ENCODE results near the gene TFDP2.
"Not testable (repeated sequence)": the region's sequence is repeated elsewhere in the genome, so short reads cannot be mapped to it uniquely, and the experiment has no call there.

TFDP2 gene

DNA sequence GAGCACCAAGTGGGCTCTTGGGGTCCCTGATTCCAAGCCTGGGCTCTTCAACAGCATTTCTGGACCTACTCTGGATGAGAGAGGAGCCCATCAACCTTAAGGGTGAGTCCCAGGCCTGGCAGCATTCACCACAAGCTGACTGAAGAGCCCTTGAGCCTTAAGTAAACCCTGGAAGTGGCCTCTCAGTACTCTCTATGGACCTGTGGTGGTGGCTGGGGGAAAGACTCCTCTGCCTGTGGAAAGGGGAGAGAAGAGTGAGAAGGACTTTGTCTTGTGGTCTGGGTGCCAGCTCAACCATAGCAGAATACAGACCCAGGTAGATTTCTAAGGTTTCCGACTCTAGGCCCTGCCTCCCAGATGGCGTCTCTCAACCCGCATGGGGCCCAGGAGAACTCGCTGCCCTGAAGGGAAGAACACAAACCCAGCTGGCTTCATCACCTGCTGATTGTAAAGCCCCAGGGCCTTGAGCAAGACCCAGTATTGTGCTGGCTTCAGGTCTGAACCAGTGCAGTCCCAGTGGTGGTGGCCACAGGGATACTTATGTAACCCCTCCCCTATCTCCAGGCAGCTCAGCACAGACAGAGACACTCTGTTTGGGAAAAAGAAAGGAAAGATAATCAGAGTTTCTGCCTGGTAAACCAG, 71.4 kb downstream of the TFDP2 start:
- peaks cover 13% of the 10 kb centered on the region in 2 donors for H3K4me1 ChIP-seq (ENCODE audit: control insufficient read depth in 1 of 2, insufficient read depth in 2 of 2, low read length in 2 of 2)
- H3K27me3 ChIP-seq (ENCODE audit: control insufficient read depth in 1 of 2, insufficient read depth in 2 of 2, low read length in 2 of 2) = no peaks in the 10 kb centered on the region
- no peaks in the 10 kb centered on the region for H3K9me3 ChIP-seq (ENCODE audit: control insufficient read depth in 1 of 2, low read length in 2 of 2)
- no peak overlapping the region for H3K9ac ChIP-seq (ENCODE audit: low read depth in 1 of 2, low read length in 2 of 2)
- no peak overlapping the region for H3K27ac ChIP-seq (ENCODE audit: low read depth, low read length)
- H3K4me3 ChIP-seq (ENCODE audit: low read depth in 1 of 2, low read length in 2 of 2) = no peak overlapping the region
- H3K36me3 ChIP-seq (ENCODE audit: control insufficient read depth in 1 of 2, insufficient read depth in 2 of 2, low read length in 2 of 2) = no peaks in the 10 kb centered on the region

DNA sequence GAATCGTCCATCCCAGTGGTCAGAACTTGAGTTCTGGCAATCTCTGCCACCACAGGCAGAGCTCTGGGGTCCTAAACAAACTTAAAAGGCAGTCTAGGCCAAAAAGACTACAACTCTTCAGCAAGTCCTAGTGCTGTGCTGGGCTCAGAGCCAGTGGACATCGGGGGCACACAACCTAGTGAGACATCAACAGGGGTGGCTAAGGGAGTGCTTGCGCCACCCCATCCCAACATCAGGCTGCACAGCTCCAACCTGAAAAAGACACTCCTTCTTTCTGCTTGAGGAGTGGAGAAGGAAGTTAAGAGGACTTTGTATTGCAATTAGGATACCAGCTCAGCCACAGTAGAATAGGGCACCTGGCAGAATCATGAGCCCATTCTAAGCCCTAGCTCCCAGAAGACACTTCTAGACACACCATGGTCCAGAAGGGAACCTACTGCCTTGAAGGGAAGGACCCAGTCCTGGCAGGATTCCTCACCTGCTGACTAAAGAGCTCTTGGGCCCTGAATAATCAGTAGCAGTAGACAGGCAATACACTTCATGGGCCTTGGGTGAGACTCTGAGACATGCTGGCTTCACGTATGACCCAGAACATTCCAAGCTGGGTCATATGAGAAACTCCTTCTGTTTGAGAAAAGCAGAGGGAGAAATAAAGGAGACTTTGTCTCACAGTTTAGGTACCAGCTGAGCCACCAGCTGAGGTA, 72.0 kb downstream of the TFDP2 start:
- Histone ChIP-seq H3K4me1 (ENCODE audit: control insufficient read depth in 1 of 2, insufficient read depth in 2 of 2, low read length in 2 of 2) (peaks cover 20% of the 10 kb centered on the region in 2 donors), H3K9me3 (ENCODE audit: control insufficient read depth in 1 of 2, low read length in 2 of 2) (no peaks in the 10 kb centered on the region), H3K36me3 (ENCODE audit: control insufficient read depth in 1 of 2, insufficient read depth in 2 of 2, low read length in 2 of 2) (no peaks in the 10 kb centered on the region), H3K9ac (ENCODE audit: low read depth in 1 of 2, low read length in 2 of 2) (no peak overlapping the region), H3K27ac (ENCODE audit: low read depth, low read length) (no peak overlapping the region), H3K4me3 (ENCODE audit: low read depth in 1 of 2, low read length in 2 of 2) (no peak overlapping the region), H3K27me3 (ENCODE audit: control insufficient read depth in 1 of 2, insufficient read depth in 2 of 2, low read length in 2 of 2) (no peaks in the 10 kb centered on the region)

DNA sequence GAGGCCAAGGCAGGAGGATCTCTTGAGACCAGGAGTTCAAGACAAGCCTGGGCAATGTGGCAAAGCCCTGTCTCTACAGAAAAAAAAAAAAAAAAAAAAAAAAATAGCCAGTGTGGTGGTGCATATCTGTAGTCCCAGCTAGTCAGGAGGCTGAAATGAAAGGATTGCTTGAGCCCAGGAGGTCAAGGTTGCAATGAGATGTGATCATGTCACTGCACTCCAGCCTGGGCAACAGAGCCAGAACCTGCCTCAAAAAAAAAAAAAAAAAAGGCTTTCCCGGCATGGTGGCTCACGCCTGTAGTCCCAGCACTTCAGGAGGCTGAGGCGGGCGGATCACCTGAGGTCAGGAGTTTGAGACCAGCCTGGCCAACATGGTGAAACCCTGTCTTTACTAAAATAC, 73.7 kb downstream of the TFDP2 start:
- not testable (repeated sequence) for H3K9me3 ChIP-seq (ENCODE audit: control insufficient read depth in 1 of 2, low read length in 2 of 2); H3K36me3 ChIP-seq (ENCODE audit: control insufficient read depth in 1 of 2, insufficient read depth in 2 of 2, low read length in 2 of 2); H3K27me3 ChIP-seq (ENCODE audit: control insufficient read depth in 1 of 2, insufficient read depth in 2 of 2, low read length in 2 of 2); H3K27ac ChIP-seq (ENCODE audit: low read depth, low read length); H3K4me3 ChIP-seq (ENCODE audit: low read depth in 1 of 2, low read length in 2 of 2); H3K9ac ChIP-seq (ENCODE audit: low read depth in 1 of 2, low read length in 2 of 2)
- H3K4me1 ChIP-seq (ENCODE audit: control insufficient read depth in 1 of 2, insufficient read depth in 2 of 2, low read length in 2 of 2) = peaks cover 26 to 33% of the 10 kb centered on the region in 2 donors

DNA sequence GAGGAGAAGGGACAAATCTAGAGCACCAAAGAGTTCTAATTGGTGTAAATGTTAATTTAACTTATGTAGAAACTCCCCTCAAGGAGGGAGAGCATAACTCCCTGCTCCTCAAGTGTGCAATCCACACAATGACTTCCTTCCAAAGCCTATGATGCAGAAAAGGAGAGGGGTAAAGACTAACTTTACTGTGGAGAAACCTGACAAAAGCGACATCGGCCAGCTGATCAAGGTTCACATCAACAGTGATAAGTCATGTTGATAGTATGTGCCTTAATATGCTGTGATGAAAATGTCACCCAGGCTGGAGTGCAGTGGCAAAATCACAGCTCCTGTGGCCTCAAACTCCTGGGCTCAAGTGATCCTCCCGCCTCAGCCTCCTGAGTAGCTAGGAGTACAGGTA, 76.5 kb downstream of the TFDP2 start:
- H3K9ac ChIP-seq (ENCODE audit: low read depth in 1 of 2, low read length in 2 of 2) = no peak overlapping the region
- peak overlapping the region in 1 of 2 donors; percentile 21 for H3K4me3 ChIP-seq (ENCODE audit: low read depth in 1 of 2, low read length in 2 of 2)
- peaks cover 26 to 32% of the 10 kb centered on the region in 2 donors for H3K4me1 ChIP-seq (ENCODE audit: control insufficient read depth in 1 of 2, insufficient read depth in 2 of 2, low read length in 2 of 2)
- H3K9me3 ChIP-seq (ENCODE audit: control insufficient read depth in 1 of 2, low read length in 2 of 2) = no peaks in the 10 kb centered on the region
- H3K27ac ChIP-seq (ENCODE audit: low read depth, low read length) = no peak overlapping the region
- no peaks in the 10 kb centered on the region for H3K36me3 ChIP-seq (ENCODE audit: control insufficient read depth in 1 of 2, insufficient read depth in 2 of 2, low read length in 2 of 2)
- no peaks in the 10 kb centered on the region for H3K27me3 ChIP-seq (ENCODE audit: control insufficient read depth in 1 of 2, insufficient read depth in 2 of 2, low read length in 2 of 2)

DNA sequence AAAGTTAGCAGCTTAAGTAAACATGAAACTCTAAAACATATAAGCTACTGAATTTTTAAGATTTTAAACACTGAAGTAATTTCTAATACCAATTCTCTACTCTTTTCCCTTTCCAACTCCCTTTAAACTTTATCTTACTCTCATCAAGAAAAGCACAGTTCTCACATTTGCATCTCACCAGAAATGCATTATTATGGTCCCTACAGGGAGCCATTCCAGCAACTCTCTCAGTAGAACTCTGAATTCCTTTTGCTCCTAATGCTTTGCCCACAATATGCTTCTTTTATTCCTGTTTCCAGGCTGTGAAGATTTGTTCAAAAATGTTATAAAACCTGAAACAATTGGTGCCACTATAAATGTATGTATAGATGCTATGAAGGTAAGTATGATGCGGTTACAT, 83.4 kb downstream of the TFDP2 start:
- Histone ChIP-seq H3K27me3 (ENCODE audit: control insufficient read depth in 1 of 2, insufficient read depth in 2 of 2, low read length in 2 of 2) (no peaks in the 10 kb centered on the region), H3K4me1 (ENCODE audit: control insufficient read depth in 1 of 2, insufficient read depth in 2 of 2, low read length in 2 of 2) (peaks cover 0 to 3% of the 10 kb centered on the region in 2 donors), H3K4me3 (ENCODE audit: low read depth in 1 of 2, low read length in 2 of 2) (no peak overlapping the region)

DNA sequence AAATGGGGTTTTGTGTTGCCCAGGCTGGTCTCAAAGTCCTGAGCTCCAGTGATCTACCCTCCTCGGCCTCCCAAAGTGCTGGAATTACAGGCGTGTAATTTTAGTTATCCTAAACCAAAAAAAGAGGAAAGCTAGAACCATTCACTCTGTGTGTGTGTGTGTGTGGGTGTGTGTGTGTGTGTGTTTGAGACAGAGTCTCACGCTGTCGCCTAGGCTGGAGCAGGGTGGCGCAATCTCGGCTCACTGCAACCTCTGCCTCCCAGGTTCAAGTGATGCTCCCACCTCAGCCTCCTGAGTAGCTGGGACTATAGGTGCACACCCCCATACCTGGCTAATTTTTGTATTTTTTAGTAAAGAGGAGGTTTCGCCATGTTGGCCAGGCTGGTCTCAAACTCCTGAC, 84.0 kb downstream of the TFDP2 start:
- Histone ChIP-seq H3K27ac (ENCODE audit: low read depth, low read length) (no peak overlapping the region), H3K36me3 (ENCODE audit: control insufficient read depth in 1 of 2, insufficient read depth in 2 of 2, low read length in 2 of 2) (no peaks in the 10 kb centered on the region), H3K4me3 (ENCODE audit: low read depth in 1 of 2, low read length in 2 of 2) (no peak overlapping the region)

More for the DNA sequence above, 83.4 kb downstream of the TFDP2 start:
- H3K9ac ChIP-seq (ENCODE audit: low read depth in 1 of 2, low read length in 2 of 2) = no peak overlapping the region
- H3K27ac ChIP-seq (ENCODE audit: low read depth, low read length) = no peak overlapping the region
- H3K9me3 ChIP-seq (ENCODE audit: control insufficient read depth in 1 of 2, low read length in 2 of 2) = no peaks in the 10 kb centered on the region
- H3K36me3 ChIP-seq (ENCODE audit: control insufficient read depth in 1 of 2, insufficient read depth in 2 of 2, low read length in 2 of 2) = no peaks in the 10 kb centered on the region

DNA sequence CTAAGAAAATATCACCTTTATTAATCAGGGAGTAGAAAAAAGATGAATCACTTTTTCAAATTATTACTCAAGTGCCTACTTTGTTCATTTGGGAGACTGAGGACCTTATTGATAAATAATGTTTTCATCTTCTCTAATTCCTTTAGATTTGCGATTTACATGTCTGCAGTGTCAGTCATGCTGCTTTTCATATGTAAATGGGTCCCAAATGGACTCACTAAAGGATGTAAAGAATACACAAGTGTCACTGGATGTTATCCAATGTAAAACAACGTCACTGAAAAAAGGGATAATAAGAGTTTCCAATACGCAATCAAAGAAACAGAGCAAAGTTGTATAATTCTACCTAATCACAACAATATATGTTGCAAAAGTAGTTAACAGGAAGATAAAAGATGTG, 84.9 kb downstream of the TFDP2 start:
- Histone ChIP-seq H3K9me3 (ENCODE audit: control insufficient read depth in 1 of 2, low read length in 2 of 2) (no peaks in the 10 kb centered on the region), H3K4me3 (ENCODE audit: low read depth in 1 of 2, low read length in 2 of 2) (no peak overlapping the region), H3K4me1 (ENCODE audit: control insufficient read depth in 1 of 2, insufficient read depth in 2 of 2, low read length in 2 of 2) (no peaks in the 10 kb centered on the region), H3K27ac (ENCODE audit: low read depth, low read length) (no peak overlapping the region), H3K27me3 (ENCODE audit: control insufficient read depth in 1 of 2, insufficient read depth in 2 of 2, low read length in 2 of 2) (no peaks in the 10 kb centered on the region), H3K9ac (ENCODE audit: low read depth in 1 of 2, low read length in 2 of 2) (no peak overlapping the region), H3K36me3 (ENCODE audit: control insufficient read depth in 1 of 2, insufficient read depth in 2 of 2, low read length in 2 of 2) (no peaks in the 10 kb centered on the region)

More for the DNA sequence above, 84.0 kb downstream of the TFDP2 start:
- Histone ChIP-seq H3K9ac (ENCODE audit: low read depth in 1 of 2, low read length in 2 of 2) (no peak overlapping the region), H3K9me3 (ENCODE audit: control insufficient read depth in 1 of 2, low read length in 2 of 2) (no peaks in the 10 kb centered on the region), H3K27me3 (ENCODE audit: control insufficient read depth in 1 of 2, insufficient read depth in 2 of 2, low read length in 2 of 2) (no peaks in the 10 kb centered on the region), H3K4me1 (ENCODE audit: control insufficient read depth in 1 of 2, insufficient read depth in 2 of 2, low read length in 2 of 2) (no peaks in the 10 kb centered on the region)

DNA sequence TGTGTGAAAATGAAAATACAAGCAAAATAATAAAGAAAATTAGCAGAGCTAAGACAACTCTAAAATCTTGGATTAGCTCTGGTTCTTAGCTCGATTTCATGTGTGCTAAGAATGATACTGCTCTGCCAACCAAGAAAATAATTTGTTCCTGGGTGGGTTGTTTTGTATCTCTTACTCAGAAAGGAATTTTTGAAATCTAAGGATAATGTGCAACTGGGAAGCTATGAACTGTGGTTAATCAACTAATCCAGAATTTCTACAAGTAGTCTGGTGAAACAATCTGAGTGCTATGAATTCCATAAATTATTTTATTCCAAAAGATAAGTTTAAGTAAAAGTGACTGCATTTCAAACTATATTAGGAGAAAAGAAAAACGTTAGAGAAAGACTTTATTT, 92.0 kb downstream of the TFDP2 start:
- no peaks in the 10 kb centered on the region for H3K4me1 ChIP-seq (ENCODE audit: control insufficient read depth in 1 of 2, insufficient read depth in 2 of 2, low read length in 2 of 2)
- no peaks in the 10 kb centered on the region for H3K36me3 ChIP-seq (ENCODE audit: control insufficient read depth in 1 of 2, insufficient read depth in 2 of 2, low read length in 2 of 2)
- no peak overlapping the region for H3K4me3 ChIP-seq (ENCODE audit: low read depth in 1 of 2, low read length in 2 of 2)
- H3K9ac ChIP-seq (ENCODE audit: low read depth in 1 of 2, low read length in 2 of 2) = no peak overlapping the region
- peaks cover 0 to 6% of the 10 kb centered on the region in 2 donors for H3K9me3 ChIP-seq (ENCODE audit: control insufficient read depth in 1 of 2, low read length in 2 of 2)
- no peaks in the 10 kb centered on the region for H3K27me3 ChIP-seq (ENCODE audit: control insufficient read depth in 1 of 2, insufficient read depth in 2 of 2, low read length in 2 of 2)
- H3K27ac ChIP-seq (ENCODE audit: low read depth, low read length) = no peak overlapping the region

DNA sequence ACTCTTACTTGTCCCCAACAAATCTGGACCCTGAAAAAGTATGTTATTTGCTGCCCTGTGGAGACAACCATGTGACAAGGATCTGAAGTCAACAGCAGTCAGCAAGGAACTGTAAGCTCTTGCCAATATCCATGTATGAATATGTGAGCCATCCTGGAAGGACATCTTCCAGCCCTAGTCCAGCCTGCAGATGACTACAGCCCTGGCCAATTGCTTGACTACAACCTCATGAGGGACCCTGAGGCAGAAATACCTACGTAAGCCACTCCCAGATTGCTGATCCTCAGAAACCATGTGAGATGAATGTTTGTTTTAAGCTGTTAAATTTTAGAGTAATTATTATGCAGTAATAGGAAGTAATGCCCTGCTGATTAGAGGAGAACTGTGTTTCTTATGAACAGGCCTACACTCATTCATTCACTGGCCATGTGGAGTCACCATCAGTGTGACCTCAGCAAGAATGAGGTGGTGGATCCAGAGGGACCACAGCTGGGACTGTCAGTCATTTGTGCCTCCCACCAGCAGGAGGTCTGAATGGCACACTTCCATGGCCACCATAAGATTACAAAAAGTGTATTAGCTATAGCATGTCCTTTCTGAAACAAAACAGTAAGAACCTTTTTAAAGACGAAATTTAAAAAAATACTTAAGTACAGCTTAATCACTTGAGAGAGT, 92.6 kb downstream of the TFDP2 start:
- no peaks in the 10 kb centered on the region for H3K36me3 ChIP-seq (ENCODE audit: control insufficient read depth in 1 of 2, insufficient read depth in 2 of 2, low read length in 2 of 2)
- no peak overlapping the region for H3K4me3 ChIP-seq (ENCODE audit: low read depth in 1 of 2, low read length in 2 of 2)
- no peak overlapping the region for H3K9ac ChIP-seq (ENCODE audit: low read depth in 1 of 2, low read length in 2 of 2)
- H3K27me3 ChIP-seq (ENCODE audit: control insufficient read depth in 1 of 2, insufficient read depth in 2 of 2, low read length in 2 of 2) = no peaks in the 10 kb centered on the region
- H3K27ac ChIP-seq (ENCODE audit: low read depth, low read length) = no peak overlapping the region
- H3K4me1 ChIP-seq (ENCODE audit: control insufficient read depth in 1 of 2, insufficient read depth in 2 of 2, low read length in 2 of 2) = no peaks in the 10 kb centered on the region
- peaks cover 0 to 6% of the 10 kb centered on the region in 2 donors for H3K9me3 ChIP-seq (ENCODE audit: control insufficient read depth in 1 of 2, low read length in 2 of 2)

DNA sequence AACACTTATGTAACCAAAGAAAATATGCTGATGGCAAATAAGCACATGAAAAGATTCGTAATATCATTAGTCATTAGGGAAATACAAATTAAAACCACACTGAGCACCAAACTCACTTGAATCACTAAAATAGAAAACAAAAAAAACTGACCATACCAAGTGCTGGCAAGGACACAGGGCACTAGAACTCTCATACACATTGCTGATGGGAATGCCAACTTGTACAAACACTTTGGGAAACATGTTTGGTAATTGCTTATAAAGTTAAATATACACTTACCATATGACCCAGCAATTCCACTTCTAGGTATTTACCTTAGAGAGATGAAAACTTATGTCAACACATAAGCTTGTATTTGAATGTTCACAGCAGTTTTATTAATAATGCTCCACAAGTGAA, 95.5 kb downstream of the TFDP2 start:
- Histone ChIP-seq H3K4me1 (ENCODE audit: control insufficient read depth in 1 of 2, insufficient read depth in 2 of 2, low read length in 2 of 2) (no peaks in the 10 kb centered on the region), H3K4me3 (ENCODE audit: low read depth in 1 of 2, low read length in 2 of 2) (no peak overlapping the region), H3K27ac (ENCODE audit: low read depth, low read length) (no peak overlapping the region), H3K9me3 (ENCODE audit: control insufficient read depth in 1 of 2, low read length in 2 of 2) (peaks cover 0 to 6% of the 10 kb centered on the region in 2 donors), H3K36me3 (ENCODE audit: control insufficient read depth in 1 of 2, insufficient read depth in 2 of 2, low read length in 2 of 2) (no peaks in the 10 kb centered on the region), H3K9ac (ENCODE audit: low read depth in 1 of 2, low read length in 2 of 2) (no peak overlapping the region), H3K27me3 (ENCODE audit: control insufficient read depth in 1 of 2, insufficient read depth in 2 of 2, low read length in 2 of 2) (no peaks in the 10 kb centered on the region)
